Measurements from ENCODE around the gene ZNF407.
"Not testable (repeated sequence)": the region's sequence is repeated elsewhere in the genome, so short reads cannot be mapped to it uniquely, and the experiment has no call there.

Gene ZNF407
- total RNA-seq = 23.2 to 57.1 (median 41.0) reads per million in 17 experiments

DNA sequence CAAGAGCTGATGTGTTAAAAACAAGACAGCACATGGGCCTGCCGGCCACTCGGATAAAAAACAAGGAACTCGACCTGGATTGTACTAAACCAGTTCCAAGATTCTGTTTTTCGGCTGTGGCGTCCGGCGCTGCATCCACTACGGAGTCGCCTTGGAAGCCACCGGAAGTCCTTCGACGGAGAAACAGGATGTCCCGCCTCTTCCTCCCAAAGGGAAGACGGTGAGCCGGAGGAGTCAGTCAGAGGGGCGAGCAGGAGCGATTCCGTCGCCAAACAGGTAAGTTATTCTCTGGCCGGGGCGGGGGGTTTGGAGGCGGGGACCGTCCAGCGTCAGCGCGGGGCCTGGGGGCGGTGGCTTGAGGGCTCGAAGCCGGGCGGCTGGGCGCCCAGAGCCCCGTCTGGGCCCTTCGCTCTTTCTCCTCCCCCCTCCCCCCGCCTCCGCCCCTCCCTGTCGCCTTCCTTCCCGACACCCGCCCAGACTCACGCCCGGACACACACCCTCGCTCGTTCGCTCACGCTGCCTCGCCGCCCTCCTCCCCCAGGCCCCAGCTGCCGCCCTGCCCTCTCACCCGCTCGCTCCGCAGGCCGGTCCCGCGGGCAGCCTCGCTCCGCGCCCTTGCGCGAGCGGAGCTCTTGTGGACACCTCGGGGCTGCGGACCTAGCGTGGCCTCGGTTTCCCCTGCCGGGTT is at the start of gene ZNF407:
Gene ZNF407 (plus strand): TSS at position 209 of the 688 bp plus-strand sequence. CDS start 33,150 bp downstream, outside the sequence.
- DNase-seq = peak; percentile 87 to 93 (median 92)

DNA sequence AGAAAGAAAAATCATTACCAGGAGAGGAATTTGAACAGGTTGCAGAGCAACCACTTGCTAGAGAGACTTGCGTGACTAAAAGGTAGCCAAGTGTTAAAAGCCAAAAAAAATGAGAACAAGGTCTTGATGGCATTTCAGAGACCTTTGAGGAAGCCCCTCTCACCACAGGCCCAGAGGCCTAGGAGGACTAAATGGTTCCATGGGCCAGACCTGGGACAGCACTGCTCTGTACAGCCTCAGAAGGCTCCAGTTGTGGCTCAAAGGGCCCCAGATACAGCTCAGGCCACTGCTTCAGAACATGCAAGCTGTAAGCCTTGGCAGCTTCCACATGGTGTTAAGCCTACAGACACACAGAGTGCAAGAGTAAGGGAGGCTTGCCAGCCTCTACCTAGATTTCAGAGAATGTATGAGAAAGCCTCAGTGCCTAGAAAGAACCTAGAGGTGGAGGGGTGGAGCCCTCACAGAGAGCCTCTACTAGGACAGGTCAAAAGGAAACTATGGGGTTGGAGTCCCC is 48.0 kb upstream of the ZNF407 start:
- no peak for DNase-seq

DNA sequence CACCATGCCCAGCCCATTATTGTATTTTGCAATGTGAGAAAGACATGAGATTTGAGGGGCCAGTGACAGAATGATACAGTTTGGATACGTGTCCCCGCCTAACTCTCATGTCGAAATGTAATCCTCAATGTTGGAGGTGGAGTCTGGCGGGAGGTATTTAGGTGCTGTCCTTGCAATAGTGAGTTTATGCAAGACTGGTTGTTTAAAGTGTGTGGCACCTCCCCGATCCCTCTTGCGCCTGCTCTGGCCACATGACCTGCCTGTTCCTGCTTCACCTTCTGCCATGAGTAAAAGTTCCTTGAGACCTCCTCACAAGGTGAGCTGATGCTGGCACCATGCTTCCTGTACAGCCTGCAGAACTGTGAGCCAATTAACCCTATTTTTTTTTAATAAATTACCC is 46.8 kb upstream of the ZNF407 start:
- DNase-seq = no peak

- DNase-seq = no peak
These were observed 46.2 kb upstream of the ZNF407 start for GRCh38 chr18:74551452-74551851.

DNA sequence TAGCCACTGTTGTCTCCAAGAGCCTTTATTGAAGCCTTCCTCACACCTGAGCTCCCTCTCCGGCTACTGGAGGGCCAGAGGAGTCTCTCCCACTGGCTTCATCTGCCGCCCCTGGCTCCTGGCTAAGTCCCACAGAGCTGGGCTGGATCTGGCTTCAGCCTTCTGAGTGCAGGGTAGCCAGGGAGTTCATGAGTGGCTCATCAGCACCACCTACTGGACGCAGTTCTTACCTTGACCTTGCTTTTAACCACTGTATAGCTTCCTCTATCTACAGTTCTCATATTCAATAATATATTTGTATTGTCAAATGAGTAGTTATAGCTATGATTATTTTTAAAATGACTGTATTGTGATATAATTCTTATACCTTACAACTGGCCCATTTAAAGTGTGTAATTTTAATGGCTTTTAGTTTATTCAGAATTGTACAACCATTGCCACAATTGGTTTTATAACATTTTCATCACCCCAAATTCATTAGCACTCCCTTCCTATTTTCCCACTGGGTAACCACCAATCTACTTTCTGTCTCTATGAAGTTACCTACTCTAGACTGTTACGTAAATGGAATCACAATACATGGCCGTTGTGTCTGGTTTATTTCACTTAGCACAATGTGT is 45.6 kb upstream of the ZNF407 start:
- DNase-seq = peak; percentile 90 to 94 (median 93)

DNA sequence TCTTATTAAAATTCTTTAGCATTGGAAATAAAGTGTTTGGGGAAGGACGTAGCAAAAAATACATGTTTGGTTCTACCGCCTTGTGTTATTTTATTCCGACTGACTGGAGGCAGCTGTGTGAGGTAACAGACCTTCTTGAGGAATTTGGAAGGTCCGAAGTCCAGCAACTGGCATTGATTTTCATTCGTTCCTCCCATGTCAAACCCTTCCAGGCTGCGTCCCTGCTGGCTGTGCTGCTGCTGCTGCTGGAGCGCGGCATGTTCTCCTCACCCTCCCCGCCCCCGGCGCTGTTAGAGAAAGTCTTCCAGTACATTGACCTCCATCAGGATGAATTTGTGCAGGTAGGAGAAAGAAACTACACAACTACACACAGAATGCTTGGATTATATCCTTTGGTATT is 41.5 kb upstream of the ZNF407 start:
- DNase-seq = no peak

- DNase-seq = no peak
These were observed 39.6 kb upstream of the ZNF407 start for GRCh38 chr18:74558096-74558495.

GRCh38 chr18:74562131-74562730 is 35.4 kb upstream of the ZNF407 start:
- DNase-seq = no peak

- DNase-seq = no peak
These were observed 34.9 kb upstream of the ZNF407 start for GRCh38 chr18:74562775-74563174.

DNA sequence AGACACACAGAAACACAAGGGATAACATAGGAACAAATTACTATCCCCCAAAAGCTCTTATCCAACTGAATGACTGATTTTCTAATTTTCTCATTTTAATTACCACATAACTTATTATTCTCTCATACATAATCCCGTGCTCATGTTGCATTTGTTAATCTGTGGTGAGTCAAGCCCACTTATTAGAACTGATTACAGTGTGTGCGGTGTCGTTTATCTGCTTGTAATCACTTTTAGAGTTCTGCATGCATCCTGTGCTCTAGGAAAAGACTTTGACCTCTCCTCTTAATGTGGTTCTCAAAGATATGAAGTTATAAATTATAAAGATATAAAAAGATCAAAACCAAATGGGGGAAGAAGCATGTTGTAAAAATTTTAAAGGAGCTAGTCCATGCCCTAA is 33.7 kb upstream of the ZNF407 start:
- no peak for DNase-seq

DNA sequence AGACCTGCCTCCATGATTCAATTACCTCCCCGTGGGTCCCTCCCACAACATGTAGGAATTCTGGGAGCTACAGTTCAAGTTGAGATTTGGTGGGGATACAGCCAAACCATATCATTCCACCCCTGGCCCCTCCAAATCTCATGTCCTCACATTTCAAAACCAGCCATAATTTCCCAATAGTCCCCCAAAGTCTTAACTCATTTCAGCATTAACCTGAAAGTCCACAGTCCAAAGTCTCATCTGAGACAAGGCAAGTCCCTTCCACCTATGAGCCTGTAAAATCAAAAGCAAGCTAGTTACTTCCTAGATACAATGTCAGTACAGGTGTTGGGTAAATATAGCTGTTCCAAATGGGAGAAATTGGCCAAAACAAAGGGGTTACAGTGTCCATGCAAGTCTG is 32.5 kb upstream of the ZNF407 start:
- DNase-seq = not testable (repeated sequence)

- not testable (repeated sequence) for DNase-seq
These were observed 31.7 kb upstream of the ZNF407 start for GRCh38 chr18:74565993-74566392.

DNA sequence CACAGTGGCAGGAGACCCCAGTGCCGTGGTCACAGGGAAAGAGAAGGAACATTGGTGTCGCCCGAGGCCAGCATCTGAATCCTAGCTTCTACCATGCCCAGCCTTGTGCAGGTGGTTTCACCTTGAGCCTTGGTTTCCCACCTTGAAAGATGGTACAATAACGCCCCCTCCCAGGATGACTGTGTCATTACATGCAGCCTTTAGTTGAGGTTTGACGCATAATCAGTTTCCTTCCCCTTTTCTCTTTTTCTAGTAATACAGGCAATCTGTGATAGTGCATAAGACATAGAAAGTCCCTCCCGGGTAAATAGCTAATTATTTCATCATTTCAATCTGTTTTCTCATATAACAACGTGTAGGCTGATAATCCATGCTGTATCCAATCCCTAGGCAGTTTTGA is 29.8 kb upstream of the ZNF407 start:
- DNase-seq = peak; percentile 41 to 74 (median 58)

DNA sequence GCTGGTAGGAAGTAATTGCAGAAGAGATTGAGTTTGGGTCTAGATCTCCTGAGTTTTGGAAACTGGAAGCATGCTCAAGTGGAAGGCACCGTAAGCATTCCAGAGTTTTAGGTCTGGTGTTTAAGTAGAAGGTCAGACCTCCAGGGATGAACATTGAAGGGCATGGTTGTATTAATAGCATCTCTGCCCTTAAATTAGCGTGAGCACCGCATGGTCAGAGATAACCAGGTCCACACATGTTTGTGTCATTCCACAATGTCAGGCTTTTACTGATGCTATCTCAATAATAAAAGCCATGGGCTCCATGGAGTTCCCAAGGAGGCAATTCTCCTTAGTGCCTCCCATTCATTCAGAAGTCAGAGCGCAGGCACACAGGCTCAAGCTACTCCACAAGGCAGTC is 28.3 kb upstream of the ZNF407 start:
- no peak for DNase-seq

DNA sequence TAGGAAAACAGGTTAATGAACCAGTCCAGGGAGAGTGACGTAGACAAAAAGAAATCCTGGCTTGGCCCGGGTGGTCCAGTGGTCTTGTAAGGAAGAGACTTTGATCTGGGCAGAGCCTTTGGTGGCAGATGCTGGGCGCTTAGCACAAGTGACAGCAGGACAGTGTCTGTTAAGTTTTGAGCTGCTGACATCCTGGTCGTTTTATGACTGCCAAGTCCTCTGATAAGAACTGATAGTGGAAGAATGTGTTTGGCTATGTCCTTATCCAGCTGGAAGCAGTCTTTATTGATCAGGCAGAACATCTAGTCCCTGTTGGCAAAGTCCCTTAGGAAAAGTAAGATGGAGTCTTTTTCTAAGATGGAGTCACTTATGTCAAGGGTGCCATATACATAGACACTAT is 27.4 kb upstream of the ZNF407 start:
- DNase-seq = no peak

GRCh38 chr18:74571895-74572680 is 25.6 kb upstream of the ZNF407 start:
- no peak for DNase-seq

- DNase-seq = no peak
These were observed 24.6 kb upstream of the ZNF407 start for GRCh38 chr18:74573053-74573452.

DNA sequence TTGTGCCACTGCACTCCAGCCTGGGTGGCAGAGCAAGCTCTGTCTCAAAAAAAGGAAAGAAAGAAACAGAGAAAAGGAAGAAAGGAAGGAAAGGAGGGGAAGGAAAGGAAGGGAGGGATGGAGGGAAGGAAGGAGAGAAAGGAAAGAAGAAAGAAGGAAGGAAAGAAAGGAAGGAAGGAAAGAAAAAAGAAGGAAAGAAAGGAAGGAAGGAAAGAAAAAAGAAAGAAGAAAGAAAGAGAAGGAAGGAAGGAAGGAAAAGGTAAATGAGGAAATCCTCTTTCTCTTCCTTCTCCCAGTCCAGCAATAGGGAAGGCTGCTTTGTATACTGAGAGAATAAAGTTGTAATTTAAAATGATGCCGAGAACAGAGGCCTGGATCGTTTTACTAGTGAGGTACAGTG is 22.8 kb upstream of the ZNF407 start:
- no peak for DNase-seq

DNA sequence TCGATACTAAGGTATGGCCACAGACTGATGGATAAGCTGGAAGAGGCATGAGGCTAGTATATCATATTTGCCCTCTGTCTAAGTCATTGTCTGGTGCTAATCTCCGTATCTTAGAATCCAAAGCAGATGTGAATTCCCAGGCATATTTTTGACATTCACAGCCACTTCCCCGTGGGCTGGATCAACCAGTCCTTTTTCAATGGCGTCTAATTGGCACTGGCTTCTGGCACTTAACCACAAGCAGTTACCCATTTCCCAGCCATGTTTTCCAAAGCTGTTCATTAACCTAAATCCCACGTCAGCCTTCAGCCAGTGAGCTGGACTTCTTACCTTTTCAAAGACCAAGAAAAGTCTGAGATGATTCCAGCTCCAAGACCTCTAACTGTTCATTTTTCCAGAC is 20.7 kb upstream of the ZNF407 start:
- DNase-seq = no peak

GRCh38 chr18:74579496-74580065 is 18.1 kb upstream of the ZNF407 start:
- DNase-seq = no peak

DNA sequence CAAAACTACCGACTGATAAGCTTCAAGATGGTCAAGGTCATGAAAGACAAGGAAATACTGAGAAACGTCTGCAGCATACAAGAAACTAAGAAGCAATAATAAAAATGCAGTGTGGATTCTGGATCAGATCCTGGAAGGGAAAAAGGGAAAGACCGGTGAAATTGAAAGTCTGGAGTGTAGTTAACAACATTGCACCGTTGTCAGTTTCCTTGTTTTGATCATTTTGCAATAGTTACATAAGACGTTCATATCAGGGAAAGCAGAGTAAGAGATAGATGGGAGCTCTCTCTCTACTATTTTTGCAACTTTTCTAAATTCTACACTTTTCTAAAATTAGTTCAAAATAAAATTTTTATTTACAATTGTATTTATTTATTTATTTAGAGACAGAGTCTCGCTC is 15.0 kb upstream of the ZNF407 start:
- DNase-seq = peak in 2 of 4 experiments; percentile 12 to 33

GRCh38 chr18:74587441-74587840 is 10.2 kb upstream of the ZNF407 start:
- peak in 3 of 4 experiments; percentile 19 to 53 (median 39) for DNase-seq

DNA sequence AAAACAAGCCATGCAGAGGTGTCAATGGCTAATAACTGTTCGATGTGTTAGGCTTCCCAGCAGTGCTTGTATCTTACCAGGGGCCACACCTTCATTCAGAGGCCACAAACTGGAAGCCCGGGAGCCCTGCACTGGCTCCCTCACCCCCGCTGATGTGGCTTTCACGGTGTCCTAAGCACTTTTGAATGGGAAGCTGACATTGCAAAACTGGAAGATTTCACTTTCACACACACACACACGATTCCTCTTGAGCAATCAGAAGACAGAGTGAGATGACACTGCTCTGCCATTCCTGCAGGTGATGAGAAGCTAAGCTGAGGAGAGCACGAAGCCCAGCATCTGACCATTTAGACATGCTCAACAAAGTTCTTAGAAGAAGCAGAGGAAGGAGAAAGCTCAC is 8.6 kb upstream of the ZNF407 start:
- DNase-seq = peak; percentile 63 to 88 (median 80)

Measured in suppressor macrophage (primary cell).